ENCODE results near the gene THSD7B.
"Not testable (repeated sequence)": the region's sequence is repeated elsewhere in the genome, so short reads cannot be mapped to it uniquely, and the experiment has no call there.

Gene THSD7B

GRCh38 chr2:137700250-137700649 is 934.9 kb downstream of the THSD7B start:
- DNase-seq (ENCODE audit: low read depth in 2 of 2) = not testable (repeated sequence)

DNA sequence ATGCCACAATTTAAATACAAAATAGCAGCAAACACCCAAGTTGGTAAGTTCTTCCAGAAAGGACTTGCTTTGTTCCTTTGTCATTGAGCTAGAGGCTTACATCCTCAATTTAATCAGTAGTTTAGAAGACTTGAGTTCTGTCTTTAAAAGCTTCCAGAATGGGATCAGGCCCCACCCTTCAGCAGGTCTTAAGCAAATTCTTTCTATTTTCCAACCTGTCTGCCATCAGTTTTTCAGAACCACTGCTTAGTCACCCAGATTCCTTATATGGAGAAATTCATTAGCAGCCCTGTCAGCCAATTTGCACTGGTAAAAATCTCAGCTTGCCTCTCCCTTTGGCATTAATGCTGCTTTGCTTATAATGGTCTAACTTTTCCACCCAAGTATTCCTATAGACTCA is 935.3 kb downstream of the THSD7B start:
- no peak for DNase-seq (ENCODE audit: low read depth in 2 of 2)

GRCh38 chr2:137705296-137705695 is 940.0 kb downstream of the THSD7B start:
- no peak for DNase-seq (ENCODE audit: low read depth in 2 of 2)

DNA sequence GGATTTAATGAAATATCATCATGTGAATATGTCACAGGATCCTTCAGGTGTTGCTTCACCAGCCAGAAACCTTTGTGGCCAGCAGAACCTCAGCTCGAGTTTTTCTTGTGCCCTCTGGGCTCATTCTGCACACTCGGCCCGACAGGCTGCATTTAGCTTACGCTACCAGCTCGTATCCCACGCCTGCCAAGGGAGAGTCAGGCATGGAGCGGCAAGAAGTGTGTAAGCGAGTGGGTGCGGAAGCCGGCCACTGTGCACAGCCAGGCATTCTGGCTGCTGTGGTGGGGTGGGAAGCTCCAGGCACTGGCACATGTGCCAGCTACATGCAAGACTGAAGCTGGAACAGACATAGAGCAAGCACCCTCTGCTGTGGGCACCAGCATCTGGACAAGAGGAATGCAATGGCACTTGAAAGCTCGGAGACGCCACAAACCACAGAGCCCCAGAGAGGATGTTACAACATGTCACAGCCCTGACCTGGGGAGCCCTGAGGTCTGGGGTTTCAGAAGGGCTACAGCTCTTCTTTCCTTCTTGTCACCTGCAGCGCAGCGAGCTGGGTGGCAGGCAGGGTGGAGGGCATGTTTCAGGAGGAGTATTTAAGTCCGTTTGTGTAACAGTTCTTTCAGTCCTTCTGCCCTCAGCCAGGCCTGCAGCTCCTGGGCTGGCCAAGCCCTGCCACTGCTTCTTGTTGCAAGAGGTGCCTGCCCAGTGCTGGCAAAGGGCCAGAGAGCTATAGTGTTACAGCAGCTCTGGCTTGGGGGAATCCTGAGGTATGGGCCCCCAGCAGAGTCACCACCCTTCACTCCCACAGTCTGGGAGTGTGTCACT is 941.7 kb downstream of the THSD7B start:
- no peak for DNase-seq (ENCODE audit: low read depth in 2 of 2)

DNA sequence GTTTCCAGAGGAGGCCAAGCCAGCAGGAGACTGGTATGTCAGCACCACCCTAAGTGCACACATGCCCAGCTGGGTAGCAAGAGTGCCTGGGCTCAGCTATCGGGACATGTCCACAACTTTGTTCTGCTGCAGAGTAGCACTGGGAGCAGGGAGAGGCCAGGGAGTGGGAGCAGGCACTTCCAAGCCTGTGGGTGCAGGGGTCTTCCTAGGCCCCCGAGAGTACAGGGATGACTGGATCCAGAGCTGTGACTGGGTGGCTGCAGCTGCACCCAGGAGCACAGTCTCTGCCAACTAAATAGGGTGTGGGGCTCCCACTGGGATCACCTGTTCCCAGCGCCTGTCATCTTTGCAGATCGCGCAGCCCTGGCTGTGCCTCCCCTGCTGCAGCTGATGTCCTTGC is 943.0 kb downstream of the THSD7B start:
- no peak for DNase-seq (ENCODE audit: low read depth in 2 of 2)

DNA sequence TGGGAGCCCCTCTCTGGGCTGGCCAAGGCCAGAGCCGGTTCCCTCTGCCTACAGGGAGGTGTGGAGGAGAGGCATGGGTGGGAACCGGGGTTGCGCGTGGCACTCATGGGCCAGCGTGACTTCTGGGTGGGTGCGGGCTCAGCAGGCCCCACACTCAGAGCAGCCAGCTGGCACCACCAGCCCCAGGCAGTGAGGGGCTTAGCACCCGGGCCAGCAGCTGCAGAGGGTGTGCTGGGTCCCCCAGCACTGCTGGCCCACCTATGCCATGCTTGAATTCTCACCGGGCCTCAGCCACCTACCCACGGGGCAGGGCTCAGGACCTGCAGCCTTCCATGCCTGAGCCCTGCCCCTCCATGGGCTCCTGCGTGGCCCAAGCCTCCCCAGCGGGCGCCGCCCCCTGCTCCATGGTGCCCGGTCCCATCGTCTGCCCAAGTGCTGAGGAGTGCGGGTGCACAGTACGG is 950.4 kb downstream of the THSD7B start:
- no peak for DNase-seq (ENCODE audit: low read depth in 2 of 2)

DNA sequence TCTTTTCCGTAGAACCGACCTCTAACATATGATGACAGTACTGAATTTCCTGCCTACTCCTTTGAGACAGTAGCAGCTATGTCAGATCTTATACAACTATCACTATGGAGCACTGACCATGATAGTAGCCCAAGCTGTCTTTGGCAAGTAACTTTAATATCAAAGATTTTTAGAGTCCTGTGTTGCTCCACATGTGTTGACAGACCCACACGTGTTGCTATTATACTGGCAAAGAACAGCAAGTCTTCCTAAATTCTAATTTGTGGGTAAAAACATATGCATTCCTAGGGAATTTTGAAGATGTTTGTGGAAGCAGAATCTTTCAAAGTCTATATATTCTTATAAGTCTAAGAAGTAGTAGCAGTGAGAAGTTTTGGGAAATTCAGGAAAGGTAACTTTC is 953.4 kb downstream of the THSD7B start:
- DNase-seq (ENCODE audit: low read depth in 2 of 2) = no peak

DNA sequence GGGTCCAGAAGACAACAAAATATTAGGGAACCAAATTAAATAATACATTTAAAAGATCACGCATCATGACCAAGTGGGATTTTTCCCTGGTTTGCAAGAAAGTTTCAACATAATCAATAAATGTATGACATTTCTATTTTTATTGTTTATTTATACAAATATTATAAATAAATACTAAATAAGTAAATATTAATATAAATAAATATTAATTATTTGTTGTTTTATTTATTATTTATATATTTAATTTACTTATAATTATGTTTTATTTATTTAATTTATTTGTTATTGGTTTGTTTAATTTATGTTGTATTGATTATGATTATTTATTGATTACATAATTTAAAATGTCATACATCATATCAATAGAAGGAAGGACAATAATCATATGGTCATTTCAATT is 956.4 kb downstream of the THSD7B start:
- no peak for DNase-seq (ENCODE audit: low read depth in 2 of 2)

- no peak for DNase-seq (ENCODE audit: low read depth in 2 of 2)
Observed at GRCh38 chr2:137724912-137725311, 959.6 kb downstream of the THSD7B start.
